GM18526 (cell line): Measurements from ENCODE around the gene ECHDC3.

Experiments used
- POLR2A ChIP-seq: IDR thresholded peaks from 3 replicates; pipeline ENCODE4 v1.6.1; 2011; ENCODE audit not compliant: insufficient read length; ENCODE audit errors: extremely low read depth

ECHDC3 gene

DNA sequence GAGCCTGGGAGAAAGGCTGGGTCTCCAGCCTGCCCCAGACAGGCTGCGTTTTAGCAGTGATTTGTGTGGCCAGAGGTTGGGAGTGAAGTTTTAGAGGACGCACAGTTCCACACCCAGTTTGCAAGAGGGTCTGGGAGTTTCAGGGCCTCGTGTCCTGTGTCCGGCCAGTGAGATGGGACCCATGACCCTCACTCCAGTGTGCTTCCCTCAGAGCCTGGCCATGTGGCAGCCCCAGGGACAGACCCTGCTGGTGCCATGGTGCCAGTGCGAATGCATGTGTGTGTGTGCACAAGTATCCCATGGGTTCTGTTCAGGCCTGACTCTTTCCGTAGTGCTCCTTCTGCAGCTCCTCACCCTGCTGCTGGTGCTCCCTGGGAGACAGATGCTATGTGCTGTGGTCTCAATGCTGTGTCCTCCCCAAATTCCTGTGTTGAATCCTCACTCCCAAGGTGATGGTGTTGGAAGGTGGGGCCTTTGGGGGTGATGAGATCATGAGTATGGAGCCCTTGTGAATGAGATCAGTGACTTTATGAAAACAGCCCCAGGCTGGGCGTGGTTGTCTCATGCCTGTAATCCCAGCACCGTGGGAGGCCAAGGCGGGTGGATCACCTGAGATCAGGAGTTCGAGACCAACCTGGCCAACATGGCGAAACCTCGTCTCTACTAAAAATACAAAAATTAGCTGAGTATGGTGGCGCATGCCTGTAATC is 16.5 kb downstream of the ECHDC3 start:
- no peak for TF ChIP-seq POLR2A

DNA sequence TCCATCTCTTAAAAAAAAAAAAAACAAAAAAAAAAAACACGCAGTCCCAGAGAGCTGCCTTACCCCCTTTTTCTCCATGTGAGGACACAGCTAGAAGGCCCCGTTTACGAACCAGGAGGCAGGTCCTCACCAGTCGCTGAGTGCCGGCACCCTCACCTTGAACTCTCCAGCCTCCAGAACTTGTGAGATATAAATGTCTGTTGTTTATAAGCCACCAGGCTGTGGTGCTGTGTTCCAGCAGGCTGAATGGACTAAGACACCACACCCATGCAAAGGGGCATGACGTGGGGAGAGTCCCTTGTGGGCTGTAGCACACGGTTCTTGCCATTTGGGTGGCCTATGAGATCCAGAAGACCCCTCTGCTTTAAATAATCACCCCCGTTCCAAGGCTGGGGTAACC is 17.2 kb downstream of the ECHDC3 start:
- TF ChIP-seq POLR2A, result no peak

DNA sequence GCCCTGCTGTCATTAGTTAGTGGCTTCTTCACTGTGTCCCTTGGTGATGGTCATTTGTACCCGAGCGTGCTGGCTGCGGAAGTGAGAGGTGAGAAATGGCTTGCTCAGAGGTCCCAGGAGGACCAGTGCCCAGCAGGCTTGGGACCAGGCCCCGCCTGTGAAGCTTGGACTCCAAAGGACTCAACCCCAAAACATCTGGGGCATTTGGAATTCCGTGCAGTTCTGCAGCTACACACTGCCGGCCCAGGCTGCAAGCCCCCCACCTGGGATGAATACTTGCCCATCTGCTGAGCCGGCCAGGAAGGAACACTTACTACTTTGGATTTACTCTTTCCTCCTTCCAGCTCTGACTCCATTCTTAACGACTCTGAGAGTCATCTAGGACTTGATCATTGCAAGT is 18.0 kb downstream of the ECHDC3 start:
- TF ChIP-seq POLR2A, result no peak

DNA sequence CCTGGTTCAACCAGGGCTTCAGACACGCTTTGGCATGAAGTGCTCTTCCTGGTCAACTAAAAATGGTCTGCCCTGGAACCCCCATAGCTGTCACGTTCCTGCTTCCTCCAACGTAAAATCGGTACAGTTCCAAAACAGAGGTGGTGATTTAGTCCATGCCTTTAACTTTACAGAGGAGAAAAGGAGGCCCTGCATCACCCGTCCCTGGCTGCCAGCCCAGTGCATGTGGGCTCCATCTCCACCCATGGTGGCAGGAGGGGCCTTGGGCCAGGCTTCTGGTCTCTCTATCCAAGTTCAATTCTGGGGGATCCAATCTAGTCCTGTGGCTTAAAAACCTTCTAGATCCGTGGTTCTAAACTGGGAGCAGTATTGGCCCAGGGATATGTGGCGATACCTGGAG is 18.7 kb downstream of the ECHDC3 start:
- TF ChIP-seq POLR2A, result no peak

- TF ChIP-seq POLR2A, result no peak
These were observed 19.2 kb downstream of the ECHDC3 start for GRCh38 chr10:11761431-11761830.

- no peak for TF ChIP-seq POLR2A
These were observed 20.7 kb downstream of the ECHDC3 start for GRCh38 chr10:11762706-11763500.

- TF ChIP-seq POLR2A, result no peak
These were observed 21.3 kb downstream of the ECHDC3 start for GRCh38 chr10:11763501-11763861.

- no peak for TF ChIP-seq POLR2A
These were observed 23.0 kb downstream of the ECHDC3 start for GRCh38 chr10:11765141-11765540.

GRCh38 chr10:11772575-11773288 is 30.6 kb downstream of the ECHDC3 start:
- no peak for TF ChIP-seq POLR2A

DNA sequence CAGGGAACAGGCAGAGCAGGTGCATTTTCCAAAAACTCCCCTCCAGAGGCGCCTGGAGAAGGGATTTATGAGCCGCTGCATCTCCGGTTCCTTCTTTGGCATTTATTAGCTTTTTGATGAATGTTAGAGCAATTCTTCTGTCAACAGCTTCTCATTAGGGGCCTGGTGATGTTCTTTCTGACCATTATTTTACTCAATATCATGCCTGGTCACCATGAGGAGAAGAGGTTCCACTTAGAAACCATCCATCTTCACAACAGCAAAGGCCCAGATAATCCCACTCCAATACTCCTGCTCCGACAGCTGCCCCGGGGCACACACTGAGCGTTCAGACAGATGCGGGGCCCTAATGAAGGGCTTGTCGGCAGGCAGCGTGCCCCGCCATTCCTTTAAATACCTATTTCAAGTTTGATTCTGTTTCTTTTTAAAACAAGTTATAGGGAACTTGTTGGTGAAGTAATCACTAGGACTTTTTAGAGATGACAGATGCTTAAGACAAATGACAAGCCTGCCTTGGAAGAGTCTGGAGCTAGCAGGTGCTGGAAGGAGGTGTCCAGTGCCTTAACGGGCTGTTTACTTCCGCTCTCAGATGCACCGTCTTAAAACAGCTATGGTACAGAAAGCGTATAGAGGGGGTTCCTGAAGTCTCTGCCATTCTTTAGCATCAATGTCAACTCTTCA is 31.7 kb downstream of the ECHDC3 start:
- TF ChIP-seq POLR2A, result no peak

DNA sequence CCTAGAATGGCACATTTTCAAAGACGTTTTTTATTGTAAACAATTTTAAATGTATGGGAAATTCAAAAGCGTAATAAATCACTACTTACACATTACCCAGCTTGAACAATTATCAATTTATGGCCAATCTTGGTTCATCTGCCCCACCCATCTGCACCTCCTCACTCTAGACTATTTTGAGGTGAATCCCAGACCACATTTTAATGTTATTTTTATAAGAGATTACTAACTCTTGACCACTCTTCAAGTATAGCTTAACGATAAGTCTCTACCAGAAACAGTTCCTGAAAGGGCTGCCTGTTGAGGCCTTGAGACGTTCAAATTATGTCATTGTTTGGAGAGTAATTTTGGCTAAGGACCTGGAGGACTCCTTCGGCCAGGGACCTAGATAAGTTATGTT is 33.2 kb downstream of the ECHDC3 start:
- TF ChIP-seq POLR2A, result no peak

GRCh38 chr10:11776080-11776479 is 33.9 kb downstream of the ECHDC3 start:
- TF ChIP-seq POLR2A, result no peak

DNA sequence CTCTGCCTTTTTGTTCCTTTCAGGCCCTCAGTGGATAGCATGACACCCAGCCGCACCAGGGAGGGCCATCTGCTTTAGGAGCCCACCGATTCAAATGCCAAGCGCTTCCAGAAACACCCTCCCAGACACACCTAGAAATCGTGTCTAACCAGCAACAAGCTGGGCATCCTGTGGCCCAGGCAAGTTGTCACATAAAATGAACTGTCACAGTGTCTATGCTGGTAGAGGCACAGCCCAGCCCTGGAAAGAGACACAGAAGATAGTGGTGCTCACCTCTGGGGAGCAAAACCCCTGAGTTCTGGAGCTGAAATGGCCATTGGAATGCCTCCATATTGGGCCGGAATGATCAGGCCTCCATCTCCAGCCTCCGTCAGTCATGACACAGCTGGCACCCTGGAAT is 38.9 kb downstream of the ECHDC3 start:
- no peak for TF ChIP-seq POLR2A

GRCh38 chr10:11782793-11783557 is 40.8 kb downstream of the ECHDC3 start:
- TF ChIP-seq POLR2A, result no peak

DNA sequence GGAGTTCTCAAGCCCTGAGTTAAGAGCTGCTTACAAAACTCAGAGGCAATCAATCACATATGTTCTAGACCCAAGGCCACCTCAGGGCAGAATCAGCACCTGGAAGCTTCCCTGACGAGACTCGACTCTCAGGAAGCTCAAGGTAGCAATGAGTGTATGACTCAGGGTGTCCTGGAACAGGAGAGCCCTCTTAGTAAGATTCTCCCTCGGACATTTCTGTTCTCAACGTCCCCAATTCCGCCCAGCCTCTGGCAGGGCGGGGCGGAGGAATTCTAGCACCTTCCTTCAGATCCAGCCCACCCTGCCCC is 41.3 kb downstream of the ECHDC3 start:
- no peak for TF ChIP-seq POLR2A

- TF ChIP-seq POLR2A, result no peak
These were observed 45.2 kb downstream of the ECHDC3 start for GRCh38 chr10:11787374-11787773.

GRCh38 chr10:11787846-11788245 is 45.7 kb downstream of the ECHDC3 start:
- TF ChIP-seq POLR2A, result no peak
